Bronchial epithelial cell (primary cell): ENCODE results near the gene ALDH9A1. TPM values are rescaled to one million over a fixed set of nuclear protein-coding genes. Genes with fewer than 3 reads are reported as not detected.

Experiments used
- DNase-seq: peaks from one replicate; pipeline ENCODE4 v3.0.0-alpha.2; 2010; ENCODE audit warnings: low read depth
- FAIRE-seq: peaks from 2 replicates; lab custom pipeline; 2011; peaks lifted over from hg19 to GRCh38; lab: Jason Lieb, UNC
- H3K27me3 ChIP-seq: 2 replicates; pipeline ENCODE4 v1.5.1; 2011; ENCODE audit warnings: low read length; ENCODE audit not compliant: control insufficient read depth, insufficient read depth
- H3K36me3 ChIP-seq: 2 replicates; pipeline ENCODE4 v1.5.1; 2011; ENCODE audit warnings: low read length; ENCODE audit not compliant: control insufficient read depth, insufficient read depth
- H3K4me3 ChIP-seq: 2 replicates; pipeline ENCODE4 v1.5.1; 2011; ENCODE audit warnings: mild to moderate bottlenecking, low read depth, low read length, control low read depth
- total RNA-seq: library from RNA; depleted of rRNA; stranded (reverse); fragments of >200 nt; gene quantifications from 2 replicates; pipeline ENCODE4 v1.2.1, GENCODE V29; 2014
- TF ChIP-seq, protein P1 (sequence below): IDR thresholded peaks from 2 replicates; pipeline ENCODE4 v1.5.1; 2011; ENCODE audit warnings: mild to moderate bottlenecking, moderate library complexity, low read length, control low read depth, inconsistent platforms; ENCODE audit not compliant: insufficient read depth, severe bottlenecking

Gene ALDH9A1
- total RNA-seq, 1 donor from 2014 or later, result 44.0 TPM

DNA sequence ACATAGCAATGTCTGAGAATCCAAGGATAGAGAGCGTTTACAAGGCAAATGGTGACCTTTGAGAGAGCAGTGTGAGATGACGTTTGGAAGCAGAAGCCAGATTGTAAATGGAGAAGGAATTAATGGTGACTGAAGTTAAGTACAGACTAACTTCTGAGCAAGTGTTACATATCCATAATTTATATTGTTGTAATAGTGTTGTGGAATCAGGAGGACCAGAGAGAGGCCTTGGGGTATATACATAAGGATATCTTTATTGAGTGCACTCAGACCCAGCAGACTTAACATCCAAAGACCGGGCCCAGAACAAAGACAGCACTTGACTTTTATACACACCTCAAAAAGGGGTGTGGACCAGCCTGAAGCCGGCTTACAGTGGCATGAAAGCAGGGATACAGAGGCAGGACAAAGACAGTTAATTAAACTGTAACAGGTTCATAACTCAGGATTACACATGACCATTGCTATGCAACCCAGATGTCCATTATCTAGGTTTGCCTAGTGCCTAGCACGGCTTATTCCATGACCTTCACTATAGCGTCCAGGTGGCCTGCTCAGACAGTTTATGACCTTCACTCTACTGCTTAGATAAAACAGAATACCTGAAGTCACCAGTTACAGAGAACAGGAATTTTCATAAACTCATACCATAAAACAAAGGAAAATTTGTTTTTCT is 70.1 kb downstream of the ALDH9A1 start:
- no peaks in the 10 kb centered on the region for H3K27me3 ChIP-seq
- FAIRE-seq (no peak), DNase-seq (no peak)
- no peaks in the 10 kb centered on the region for H3K36me3 ChIP-seq
- TF ChIP-seq, protein P1, sequence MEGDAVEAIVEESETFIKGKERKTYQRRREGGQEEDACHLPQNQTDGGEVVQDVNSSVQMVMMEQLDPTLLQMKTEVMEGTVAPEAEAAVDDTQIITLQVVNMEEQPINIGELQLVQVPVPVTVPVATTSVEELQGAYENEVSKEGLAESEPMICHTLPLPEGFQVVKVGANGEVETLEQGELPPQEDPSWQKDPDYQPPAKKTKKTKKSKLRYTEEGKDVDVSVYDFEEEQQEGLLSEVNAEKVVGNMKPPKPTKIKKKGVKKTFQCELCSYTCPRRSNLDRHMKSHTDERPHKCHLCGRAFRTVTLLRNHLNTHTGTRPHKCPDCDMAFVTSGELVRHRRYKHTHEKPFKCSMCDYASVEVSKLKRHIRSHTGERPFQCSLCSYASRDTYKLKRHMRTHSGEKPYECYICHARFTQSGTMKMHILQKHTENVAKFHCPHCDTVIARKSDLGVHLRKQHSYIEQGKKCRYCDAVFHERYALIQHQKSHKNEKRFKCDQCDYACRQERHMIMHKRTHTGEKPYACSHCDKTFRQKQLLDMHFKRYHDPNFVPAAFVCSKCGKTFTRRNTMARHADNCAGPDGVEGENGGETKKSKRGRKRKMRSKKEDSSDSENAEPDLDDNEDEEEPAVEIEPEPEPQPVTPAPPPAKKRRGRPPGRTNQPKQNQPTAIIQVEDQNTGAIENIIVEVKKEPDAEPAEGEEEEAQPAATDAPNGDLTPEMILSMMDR, result no peak
- no peak overlapping the region for H3K4me3 ChIP-seq

DNA sequence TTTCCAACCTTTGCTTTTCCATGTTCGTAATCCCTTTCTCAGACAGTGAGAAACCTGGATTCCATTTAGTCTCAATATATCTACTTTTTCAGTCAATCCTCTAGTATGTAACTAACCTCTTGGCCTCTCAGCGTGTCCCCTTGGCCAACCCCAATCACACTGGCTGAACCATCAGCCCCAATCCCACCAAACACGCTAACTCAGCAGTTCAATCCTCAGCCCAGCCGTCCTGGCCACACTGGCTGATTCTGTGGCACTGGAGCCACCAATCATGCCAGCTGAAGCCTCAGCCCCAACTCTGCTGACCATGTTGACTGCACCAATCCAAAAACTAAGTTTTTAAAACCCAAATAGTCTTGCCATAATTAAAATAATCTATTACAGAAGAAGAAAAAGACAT is 73.9 kb downstream of the ALDH9A1 start:
- no peak for DNase-seq
- no peak overlapping the region for H3K4me3 ChIP-seq
- H3K36me3 ChIP-seq, result no peaks in the 10 kb centered on the region
- FAIRE-seq, result no peak
- TF ChIP-seq, protein P1, result no peak
- H3K27me3 ChIP-seq, result no peaks in the 10 kb centered on the region

DNA sequence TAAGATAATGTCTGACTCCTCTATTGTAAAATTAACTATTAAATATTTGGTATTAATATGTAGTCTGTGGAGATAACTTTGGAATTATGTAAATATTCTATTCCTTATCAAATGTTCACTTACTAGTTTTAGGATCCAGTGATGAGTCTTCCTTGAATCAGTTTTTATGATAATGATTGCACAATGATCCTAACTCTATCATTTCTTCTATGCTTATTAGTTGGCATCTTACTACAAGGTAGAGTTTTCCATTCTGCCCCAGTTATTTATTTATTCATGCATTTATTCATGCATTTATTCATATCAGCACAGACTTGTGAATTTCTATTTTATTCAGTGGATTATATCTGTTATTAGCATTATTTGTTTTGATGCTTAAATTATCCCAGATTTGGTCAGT is 74.7 kb downstream of the ALDH9A1 start:
- Histone ChIP-seq H3K36me3 (no peaks in the 10 kb centered on the region), H3K27me3 (no peaks in the 10 kb centered on the region), H3K4me3 (no peak overlapping the region)
- DNase-seq (no peak), FAIRE-seq (no peak)
- TF ChIP-seq, protein P1, result no peak

DNA sequence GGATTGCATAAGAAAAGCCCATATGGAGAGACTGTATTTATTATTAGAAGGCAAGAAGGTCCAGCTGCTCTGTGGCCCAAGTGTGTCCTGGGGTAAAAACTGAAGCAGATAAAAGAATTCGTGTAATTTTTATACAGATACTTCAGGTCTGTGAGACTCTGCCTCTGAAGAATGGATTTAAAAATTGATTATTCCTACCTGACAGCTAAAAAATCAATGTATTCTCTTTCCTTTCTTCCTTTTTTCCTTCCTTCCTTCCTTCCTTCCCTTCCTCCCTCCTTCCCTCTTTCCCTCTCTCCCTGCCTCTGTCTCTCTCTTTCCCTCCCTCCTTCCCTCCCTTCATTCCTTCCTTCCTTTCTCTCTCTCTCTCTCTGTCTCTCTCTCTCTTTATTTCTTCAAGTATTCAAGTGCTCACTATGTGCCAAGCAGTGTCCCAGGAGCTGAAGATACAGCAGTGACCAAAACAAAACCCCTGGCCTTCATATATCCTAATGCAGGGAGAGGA is 78.7 kb downstream of the ALDH9A1 start:
- DNase-seq (no peak), FAIRE-seq (no peak)
- Histone ChIP-seq H3K27me3 (no peaks in the 10 kb centered on the region), H3K36me3 (no peaks in the 10 kb centered on the region), H3K4me3 (no peak overlapping the region)
- TF ChIP-seq, protein P1, result no peak

DNA sequence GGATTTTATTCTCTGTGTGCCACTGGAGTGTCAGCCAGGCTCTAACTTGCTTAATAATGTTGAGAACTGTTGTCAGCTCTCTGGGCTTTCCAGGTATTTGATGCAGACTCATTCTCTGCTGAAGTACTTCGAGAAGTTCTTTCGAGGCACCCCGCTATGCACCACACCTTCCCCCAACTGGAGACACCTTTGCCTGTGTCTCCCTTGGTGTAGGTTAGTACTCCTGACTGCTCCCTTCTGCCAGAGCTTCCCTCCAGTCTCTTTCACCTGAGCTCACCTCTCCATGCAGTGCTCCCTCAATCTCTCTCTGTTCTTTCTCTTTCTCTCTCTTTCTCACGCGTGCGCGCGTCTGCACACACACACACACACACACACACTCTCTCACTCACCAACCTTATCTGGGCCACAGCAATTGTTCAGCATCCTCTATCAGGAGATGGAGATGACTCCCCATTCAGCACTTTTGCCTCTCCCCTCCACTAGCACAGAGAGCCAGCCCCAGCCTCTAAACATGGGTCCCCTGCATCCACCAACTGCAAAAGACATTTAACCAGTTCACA is 81.3 kb downstream of the ALDH9A1 start:
- H3K4me3 ChIP-seq, result no peak overlapping the region
- DNase-seq, result no peak
- H3K36me3 ChIP-seq, result no peaks in the 10 kb centered on the region
- no peaks in the 10 kb centered on the region for H3K27me3 ChIP-seq
- TF ChIP-seq, protein P1, result no peak
- FAIRE-seq, result no peak
